ENCODE results near the gene SLC8A2.

SLC8A2 gene

GRCh38 chr19:47469719-47470118, 2.0 kb downstream of the SLC8A2 start:
- DNase-seq (ENCODE audit: insufficient read length, low spot score) (no peak), FAIRE-seq (no peak)
- TF ChIP-seq POLR2A (IDR thresholded peaks at IDR 0.05; ENCODE audit: low read depth, low read length): no peak

- FAIRE-seq (no peak), DNase-seq (ENCODE audit: insufficient read length, low spot score) (no peak)
- no peak for TF ChIP-seq POLR2A (IDR thresholded peaks at IDR 0.05; ENCODE audit: low read depth, low read length)
These were observed 2.4 kb downstream of the SLC8A2 start for GRCh38 chr19:47469363-47469700.

GRCh38 chr19:47467914-47468313, 3.8 kb downstream of the SLC8A2 start:
- DNase-seq (ENCODE audit: insufficient read length, low spot score) (no peak), FAIRE-seq (no peak)
- TF ChIP-seq POLR2A (IDR thresholded peaks at IDR 0.05; ENCODE audit: low read depth, low read length): no peak

- FAIRE-seq (no peak), DNase-seq (ENCODE audit: insufficient read length, low spot score) (no peak)
- no peak for TF ChIP-seq POLR2A (IDR thresholded peaks at IDR 0.05; ENCODE audit: low read depth, low read length)
These were observed 5.7 kb downstream of the SLC8A2 start for GRCh38 chr19:47465957-47466356.

GRCh38 chr19:47464675-47465419, 6.8 kb downstream of the SLC8A2 start:
- DNase-seq (ENCODE audit: insufficient read length, low spot score) (no peak), FAIRE-seq (no peak)
- TF ChIP-seq POLR2A (IDR thresholded peaks at IDR 0.05; ENCODE audit: low read depth, low read length): no peak

DNA sequence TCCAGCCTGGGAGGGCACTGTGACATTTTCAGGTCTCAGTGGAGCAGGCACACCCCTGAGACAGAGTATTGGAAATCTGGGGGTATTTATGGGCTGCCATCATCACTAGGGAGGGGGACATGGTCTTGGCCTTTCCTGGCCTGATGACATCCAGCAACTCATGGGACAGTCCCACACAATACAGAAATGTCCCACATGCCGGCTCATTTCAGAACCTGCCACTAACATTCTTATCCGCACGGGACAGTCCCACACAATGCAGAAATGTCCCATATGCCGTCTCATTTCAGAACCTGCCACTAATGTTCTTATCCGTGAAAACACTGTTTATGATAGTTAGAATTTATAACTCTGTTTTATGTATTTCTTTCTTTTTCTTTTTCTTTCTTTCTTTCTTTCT, 9.8 kb downstream of the SLC8A2 start:
- no peak for FAIRE-seq
- no peak for TF ChIP-seq POLR2A (IDR thresholded peaks at IDR 0.05; ENCODE audit: low read depth, low read length)
- DNase-seq (ENCODE audit: insufficient read length, low spot score): no peak

DNA sequence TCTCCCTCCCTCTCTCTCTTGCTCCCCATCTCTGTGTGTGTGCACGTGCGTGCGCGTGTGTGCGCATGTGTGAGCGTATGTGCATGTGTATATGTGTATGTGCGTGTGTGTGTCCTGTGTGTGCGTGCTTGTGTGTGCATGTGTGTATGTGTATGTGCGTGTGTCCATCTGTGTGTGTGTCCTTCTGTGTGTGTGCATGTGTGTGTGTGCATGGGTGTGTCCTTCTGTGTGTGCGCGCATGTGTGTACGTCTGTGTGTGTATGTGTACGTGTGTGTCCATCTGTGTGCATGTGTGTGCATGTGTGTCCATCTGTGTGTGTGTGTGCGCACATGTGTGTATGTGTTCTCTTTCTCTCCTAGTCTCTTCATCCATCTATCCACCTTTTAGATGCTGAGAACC, 12.2 kb downstream of the SLC8A2 start:
- DNase-seq (ENCODE audit: insufficient read length, low spot score) (no peak), FAIRE-seq (no peak)
- no peak for TF ChIP-seq POLR2A (IDR thresholded peaks at IDR 0.05; ENCODE audit: low read depth, low read length)

- DNase-seq (ENCODE audit: insufficient read length, low spot score) (no peak), FAIRE-seq (no peak)
- no peak for TF ChIP-seq POLR2A (IDR thresholded peaks at IDR 0.05; ENCODE audit: low read depth, low read length)
These were observed 13.0 kb downstream of the SLC8A2 start for GRCh38 chr19:47458672-47459071.

DNA sequence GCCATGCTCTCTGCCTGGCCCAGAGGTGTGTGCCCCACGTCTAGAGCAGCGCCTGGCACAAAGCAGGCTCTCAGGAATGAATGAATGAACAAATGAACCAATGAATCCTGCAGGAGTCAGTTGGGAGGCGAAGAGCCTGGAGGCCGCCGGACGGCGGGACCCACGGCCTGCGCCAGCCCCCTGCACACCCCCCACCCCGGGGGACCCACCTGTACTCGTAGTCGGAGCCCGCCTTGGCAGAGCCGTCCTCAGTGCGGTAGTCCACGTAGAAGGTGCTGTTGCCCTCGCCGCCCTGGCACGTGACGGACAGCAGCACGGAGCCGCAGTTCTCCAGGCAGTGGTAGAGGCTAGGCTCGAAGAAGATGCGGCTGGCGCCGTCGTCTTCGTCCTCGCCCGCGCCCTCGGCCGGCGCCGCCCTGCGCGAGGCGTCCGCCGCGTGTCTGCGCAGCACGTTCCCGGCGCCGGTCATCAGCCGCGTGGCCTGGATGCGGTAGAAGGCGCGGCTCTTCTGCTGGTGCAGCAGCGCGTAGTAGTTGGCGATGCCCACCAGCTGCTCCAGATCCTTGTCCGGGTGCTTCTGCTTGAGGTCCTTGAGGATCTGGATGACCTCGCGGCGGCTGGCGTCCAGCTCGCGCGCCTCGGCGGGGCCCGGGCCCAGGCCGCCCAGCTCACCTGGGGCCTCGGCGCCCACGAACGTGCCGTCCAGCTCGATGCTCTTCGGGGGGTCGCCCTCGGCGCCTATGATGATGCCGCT, 14.8 kb downstream of the SLC8A2 start:
- no peak for FAIRE-seq
- TF ChIP-seq POLR2A (IDR thresholded peaks at IDR 0.05; ENCODE audit: low read depth, low read length): no peak
- no peak for DNase-seq (ENCODE audit: insufficient read length, low spot score)

DNA sequence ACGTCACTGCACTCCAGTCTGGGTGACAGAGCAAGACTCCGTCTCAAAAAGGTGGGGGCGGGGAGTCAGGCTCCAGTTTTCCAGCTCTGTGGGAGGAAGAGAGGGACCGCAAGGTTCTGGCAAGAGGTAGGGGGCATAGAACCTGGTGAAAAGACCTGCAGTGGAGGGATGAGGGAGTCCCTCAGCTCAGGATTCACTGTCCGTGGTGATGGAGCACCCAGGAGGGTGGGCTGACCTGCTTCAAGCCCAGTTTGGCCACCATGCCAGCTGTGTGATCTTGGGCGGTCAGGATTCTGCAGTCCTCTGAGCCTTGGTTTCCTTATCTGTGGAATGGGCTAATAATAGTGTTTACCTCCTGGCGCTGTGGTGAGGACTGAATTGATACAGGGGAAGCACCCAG, 21.2 kb downstream of the SLC8A2 start:
- no peak for TF ChIP-seq POLR2A (IDR thresholded peaks at IDR 0.05; ENCODE audit: low read depth, low read length)
- DNase-seq (ENCODE audit: insufficient read length, low spot score) (no peak), FAIRE-seq (no peak)

GRCh38 chr19:47448360-47448727, 23.3 kb downstream of the SLC8A2 start:
- no peak for DNase-seq (ENCODE audit: insufficient read length, low spot score)
- FAIRE-seq: no peak
- TF ChIP-seq POLR2A (IDR thresholded peaks at IDR 0.05; ENCODE audit: low read depth, low read length): no peak

- no peak for TF ChIP-seq POLR2A (IDR thresholded peaks at IDR 0.05; ENCODE audit: low read depth, low read length)
- DNase-seq (ENCODE audit: insufficient read length, low spot score) (no peak), FAIRE-seq (no peak)
These were observed 24.0 kb downstream of the SLC8A2 start for GRCh38 chr19:47447470-47448359.

DNA sequence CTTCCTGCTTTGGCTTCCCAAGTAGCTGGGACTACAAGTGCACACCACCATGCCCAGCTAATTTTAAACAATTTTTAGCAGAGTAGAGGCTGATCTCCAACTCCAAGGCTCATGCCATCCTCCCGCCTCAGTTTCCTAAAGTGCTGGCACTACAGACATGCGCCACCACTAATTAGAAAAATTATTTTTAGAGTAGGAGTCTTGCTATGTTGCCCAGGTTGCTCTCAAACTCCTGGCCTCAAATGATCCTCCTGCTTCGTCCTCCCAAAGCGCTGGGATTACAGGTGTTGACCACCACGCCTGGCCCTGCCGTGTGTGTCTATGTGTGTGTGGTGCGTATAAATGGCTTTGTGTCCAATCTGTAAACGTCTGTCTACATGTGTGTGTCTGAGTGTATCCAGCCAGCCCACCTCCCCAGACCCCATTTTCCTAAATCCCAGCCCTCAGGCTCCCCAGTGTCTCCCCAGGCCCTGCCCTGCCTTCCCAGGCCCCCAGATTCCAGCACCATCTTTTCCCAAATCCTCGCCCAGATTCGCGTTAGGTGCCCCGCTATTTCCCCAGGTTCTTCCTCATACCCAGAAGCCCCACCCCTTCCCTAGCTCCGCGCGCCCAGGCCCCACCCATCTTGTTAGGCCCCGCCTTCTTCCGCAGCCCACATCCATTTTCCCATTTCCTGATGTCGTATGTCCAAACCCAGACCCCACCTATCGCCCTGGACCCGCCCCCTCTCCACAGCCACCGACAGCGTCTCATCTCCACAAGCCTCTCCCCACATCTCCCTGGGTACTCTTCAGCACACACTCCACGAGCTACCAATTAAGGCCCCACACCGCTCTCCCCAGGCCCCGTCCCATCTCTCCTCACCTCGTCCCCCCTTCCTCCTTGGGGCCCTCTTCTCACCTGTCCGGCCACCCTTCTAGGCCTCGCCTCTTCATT, 24.9 kb downstream of the SLC8A2 start:
- DNase-seq (ENCODE audit: insufficient read length, low spot score) (no peak), FAIRE-seq (no peak)
- TF ChIP-seq POLR2A (IDR thresholded peaks at IDR 0.05; ENCODE audit: low read depth, low read length): no peak
